Activated CD4-positive, alpha-beta T cell treated with anti-CD3 and anti-CD28 coated beads for 48 hours (primary cell): ENCODE measurements around the gene CCDC74B.
"Not testable (repeated sequence)": the region's sequence is repeated elsewhere in the genome, so short reads cannot be mapped to it uniquely, and the experiment has no call there.

Experiments used
- DNase-seq: peaks from one replicate; pipeline ENCODE4 v3.0.0-alpha.2; 2020

Gene CCDC74B

GRCh38 chr2:130165293-130166016, 20.5 kb upstream of the CCDC74B start:
- DNase-seq = no peak

GRCh38 chr2:130162968-130163367, 18.1 kb upstream of the CCDC74B start:
- DNase-seq = no peak

GRCh38 chr2:130162486-130162885, 17.6 kb upstream of the CCDC74B start:
- not testable (repeated sequence) for DNase-seq

- DNase-seq = not testable (repeated sequence)
These were observed 16.2 kb upstream of the CCDC74B start for GRCh38 chr2:130160838-130161705.

- DNase-seq = no peak
These were observed 15.2 kb upstream of the CCDC74B start for GRCh38 chr2:130160131-130160530.

- DNase-seq = not testable (repeated sequence)
These were observed 14.5 kb upstream of the CCDC74B start for GRCh38 chr2:130159376-130159775.

- no peak for DNase-seq
These were observed 13.7 kb upstream of the CCDC74B start for GRCh38 chr2:130158631-130159030.

GRCh38 chr2:130157825-130158514, 13.1 kb upstream of the CCDC74B start:
- DNase-seq = not testable (repeated sequence)

GRCh38 chr2:130157354-130157753, 12.4 kb upstream of the CCDC74B start:
- not testable (repeated sequence) for DNase-seq

- DNase-seq = no peak
These were observed 11.7 kb upstream of the CCDC74B start for GRCh38 chr2:130156624-130157004.

- DNase-seq = not testable (repeated sequence)
These were observed 11.2 kb upstream of the CCDC74B start for GRCh38 chr2:130155956-130156623.

- no peak for DNase-seq
These were observed 10.2 kb upstream of the CCDC74B start for GRCh38 chr2:130154773-130155765.

- not testable (repeated sequence) for DNase-seq
These were observed 9.5 kb upstream of the CCDC74B start for GRCh38 chr2:130154423-130154770.

GRCh38 chr2:130153721-130154422, 9.0 kb upstream of the CCDC74B start:
- not testable (repeated sequence) for DNase-seq

- no peak for DNase-seq
These were observed 8.1 kb upstream of the CCDC74B start for GRCh38 chr2:130152816-130153595.

GRCh38 chr2:130152136-130152815, 7.4 kb upstream of the CCDC74B start:
- not testable (repeated sequence) for DNase-seq

- not testable (repeated sequence) for DNase-seq
These were observed 6.2 kb upstream of the CCDC74B start for GRCh38 chr2:130151145-130151512.

- no peak for DNase-seq
These were observed 5.6 kb upstream of the CCDC74B start for GRCh38 chr2:130150181-130151144.
